Measurements from ENCODE around the gene CD86.

Gene CD86

DNA sequence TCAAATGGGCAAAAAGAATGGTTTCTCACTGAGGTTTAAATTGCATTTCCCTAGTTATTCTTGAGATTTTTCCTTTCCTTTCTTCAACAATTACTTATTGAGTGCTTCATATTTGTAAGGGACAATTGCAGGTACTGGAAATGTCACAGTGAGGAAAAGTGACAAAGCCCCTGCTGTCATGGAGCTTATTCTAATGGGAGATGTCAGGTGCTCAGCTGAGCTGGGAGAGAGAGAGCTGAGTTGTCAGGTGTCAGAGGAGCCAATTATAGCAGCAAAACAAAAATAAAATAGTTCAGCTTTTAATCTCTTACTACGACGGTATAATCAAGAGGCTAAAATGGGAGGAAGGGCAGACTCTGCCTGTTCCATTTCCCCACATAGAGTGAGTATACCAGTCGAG, 42.0 kb downstream of the CD86 start:
- no peak overlapping the region for H3K4me3 ChIP-seq (ENCODE audit: low read depth in 1 of 2, low read length in 2 of 2)
- H3K9me3 ChIP-seq (ENCODE audit: low read length): no peaks in the 10 kb centered on the region

DNA sequence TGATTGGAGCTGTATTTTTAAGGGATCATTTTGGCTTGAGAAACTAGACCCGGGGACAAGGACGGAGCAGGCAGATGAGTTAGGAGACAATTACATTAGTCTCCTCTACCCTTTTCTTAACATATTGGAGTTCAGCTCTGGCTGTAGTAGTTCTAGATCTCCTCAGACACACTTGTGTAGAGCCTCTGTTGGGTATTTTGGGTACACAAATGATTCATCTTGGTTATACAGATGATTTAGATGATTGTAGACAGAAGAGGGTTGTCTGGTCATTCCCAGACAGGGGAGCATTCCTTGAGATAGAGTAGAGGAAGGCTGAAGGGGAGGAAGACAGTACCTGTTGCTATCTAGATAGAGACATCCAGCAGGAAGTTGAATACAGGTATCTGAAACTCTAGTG, 43.4 kb downstream of the CD86 start:
- no peak overlapping the region for H3K9ac ChIP-seq (ENCODE audit: low read length)
- no peaks in the 10 kb centered on the region for H3K4me1 ChIP-seq (ENCODE audit: insufficient read depth, low read length)
- H3K36me3 ChIP-seq (ENCODE audit: insufficient read depth, low read length): no peaks in the 10 kb centered on the region
- no peaks in the 10 kb centered on the region for H3K27me3 ChIP-seq (ENCODE audit: control insufficient read depth in 1 of 2, insufficient read depth in 2 of 2, low read length in 2 of 2)
- no peak overlapping the region for H3K4me3 ChIP-seq (ENCODE audit: low read depth in 1 of 2, low read length in 2 of 2)
- no peak overlapping the region for H3K27ac ChIP-seq (ENCODE audit: low read depth, low read length)
- no peaks in the 10 kb centered on the region for H3K9me3 ChIP-seq (ENCODE audit: low read length)

More for the DNA sequence above, 42.0 kb downstream of the CD86 start:
- no peaks in the 10 kb centered on the region for H3K27me3 ChIP-seq (ENCODE audit: control insufficient read depth in 1 of 2, insufficient read depth in 2 of 2, low read length in 2 of 2)
- no peak overlapping the region for H3K9ac ChIP-seq (ENCODE audit: low read length)
- no peak overlapping the region for H3K27ac ChIP-seq (ENCODE audit: low read depth, low read length)
- H3K36me3 ChIP-seq (ENCODE audit: insufficient read depth, low read length): no peaks in the 10 kb centered on the region
- no peaks in the 10 kb centered on the region for H3K4me1 ChIP-seq (ENCODE audit: insufficient read depth, low read length)

DNA sequence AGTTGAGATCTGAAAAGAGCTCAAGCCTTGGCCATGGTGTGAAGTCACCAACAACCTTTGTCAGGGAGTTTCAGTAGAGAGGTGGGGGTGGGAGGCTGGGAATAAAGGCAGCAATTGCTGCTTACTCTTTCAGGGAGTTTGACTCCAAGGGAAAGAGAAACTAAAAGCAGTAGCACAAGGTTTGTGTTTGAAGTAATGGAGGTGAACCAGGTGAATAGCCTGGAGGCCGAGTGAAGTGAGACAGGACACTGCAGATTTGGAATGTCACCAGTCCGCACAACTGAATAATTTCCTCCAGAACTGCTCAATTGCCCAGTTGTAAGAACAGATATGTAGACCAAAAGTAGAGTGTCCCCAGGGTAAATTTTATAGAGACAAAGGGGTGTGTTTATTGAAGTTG, 44.1 kb downstream of the CD86 start:
- H3K4me3 ChIP-seq (ENCODE audit: low read depth in 1 of 2, low read length in 2 of 2): no peak overlapping the region
- no peaks in the 10 kb centered on the region for H3K9me3 ChIP-seq (ENCODE audit: low read length)
- no peaks in the 10 kb centered on the region for H3K36me3 ChIP-seq (ENCODE audit: insufficient read depth, low read length)
- no peaks in the 10 kb centered on the region for H3K4me1 ChIP-seq (ENCODE audit: insufficient read depth, low read length)
- H3K27ac ChIP-seq (ENCODE audit: low read depth, low read length): no peak overlapping the region
- no peak overlapping the region for H3K9ac ChIP-seq (ENCODE audit: low read length)
- H3K27me3 ChIP-seq (ENCODE audit: control insufficient read depth in 1 of 2, insufficient read depth in 2 of 2, low read length in 2 of 2): no peaks in the 10 kb centered on the region

DNA sequence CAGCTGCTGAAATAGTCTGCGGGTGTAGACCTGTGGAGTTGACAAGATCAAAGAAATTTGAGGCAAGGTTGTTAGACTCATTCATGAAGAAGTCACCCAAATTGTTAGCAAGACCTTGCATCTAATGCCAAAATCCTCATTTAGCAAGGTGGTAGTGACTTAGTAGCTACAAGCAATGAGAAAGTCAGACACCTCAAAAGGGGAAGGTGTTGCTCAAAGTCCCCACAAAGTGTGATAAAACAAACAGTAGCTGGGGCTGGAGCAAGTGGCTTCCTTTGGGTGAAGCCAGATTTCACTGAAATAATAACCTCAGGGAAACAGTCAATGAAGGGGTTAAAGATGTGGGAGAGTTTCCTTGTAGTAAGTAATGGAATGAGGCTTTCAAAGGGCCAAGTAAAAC, 44.9 kb downstream of the CD86 start:
- H3K9ac ChIP-seq (ENCODE audit: low read length): no peak overlapping the region
- no peak overlapping the region for H3K27ac ChIP-seq (ENCODE audit: low read depth, low read length)
- no peaks in the 10 kb centered on the region for H3K36me3 ChIP-seq (ENCODE audit: insufficient read depth, low read length)
- no peak overlapping the region for H3K4me3 ChIP-seq (ENCODE audit: low read depth in 1 of 2, low read length in 2 of 2)
- H3K27me3 ChIP-seq (ENCODE audit: control insufficient read depth in 1 of 2, insufficient read depth in 2 of 2, low read length in 2 of 2): no peaks in the 10 kb centered on the region
- H3K4me1 ChIP-seq (ENCODE audit: insufficient read depth, low read length): no peaks in the 10 kb centered on the region
- no peaks in the 10 kb centered on the region for H3K9me3 ChIP-seq (ENCODE audit: low read length)

DNA sequence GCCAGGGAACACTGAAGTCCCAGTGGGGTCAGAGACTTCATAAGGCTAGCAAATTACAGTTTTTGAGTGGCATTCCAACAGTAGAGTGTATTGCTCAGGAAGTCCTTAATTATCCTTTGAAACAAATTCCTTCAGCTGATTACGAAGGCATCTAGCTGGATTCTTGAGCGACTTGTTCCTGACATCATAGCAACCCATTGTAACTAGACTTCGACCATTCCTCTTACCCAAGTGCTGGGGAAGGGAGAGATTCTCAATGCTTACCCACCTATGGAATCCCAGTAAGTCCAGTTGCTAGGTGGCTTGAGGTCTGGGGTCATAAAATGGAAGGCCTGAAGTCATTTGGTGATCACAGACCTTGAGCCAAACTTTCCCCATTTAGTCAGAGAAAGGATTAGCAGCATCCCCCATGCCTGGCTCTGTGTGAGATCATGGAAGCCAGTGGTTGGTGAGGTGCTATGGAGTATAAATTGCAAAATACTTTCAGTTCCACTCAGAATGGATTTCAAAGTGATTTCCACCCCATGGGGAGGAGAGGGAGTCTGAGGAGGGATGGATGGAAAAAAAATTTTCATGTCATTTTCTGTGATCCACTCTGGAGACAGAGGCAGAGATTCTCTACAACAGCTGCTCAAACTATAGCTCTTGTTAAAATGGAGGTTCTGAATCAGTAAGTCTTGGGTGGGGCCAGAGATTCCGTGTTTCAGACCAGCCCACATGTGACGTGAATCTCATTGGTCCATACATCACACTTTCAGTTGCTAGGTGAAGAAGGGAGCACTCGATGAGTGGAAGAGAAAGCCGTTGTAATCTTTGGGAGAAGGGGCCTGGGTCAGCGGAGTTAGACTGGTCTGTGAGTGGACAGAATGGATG, 45.7 kb downstream of the CD86 start:
- Histone ChIP-seq H3K27me3 (ENCODE audit: control insufficient read depth in 1 of 2, insufficient read depth in 2 of 2, low read length in 2 of 2) (no peaks in the 10 kb centered on the region), H3K36me3 (ENCODE audit: insufficient read depth, low read length) (no peaks in the 10 kb centered on the region), H3K9ac (ENCODE audit: low read length) (no peak overlapping the region), H3K27ac (ENCODE audit: low read depth, low read length) (no peak overlapping the region), H3K4me3 (ENCODE audit: low read depth in 1 of 2, low read length in 2 of 2) (no peak overlapping the region), H3K4me1 (ENCODE audit: insufficient read depth, low read length) (no peaks in the 10 kb centered on the region), H3K9me3 (ENCODE audit: low read length) (no peaks in the 10 kb centered on the region)

DNA sequence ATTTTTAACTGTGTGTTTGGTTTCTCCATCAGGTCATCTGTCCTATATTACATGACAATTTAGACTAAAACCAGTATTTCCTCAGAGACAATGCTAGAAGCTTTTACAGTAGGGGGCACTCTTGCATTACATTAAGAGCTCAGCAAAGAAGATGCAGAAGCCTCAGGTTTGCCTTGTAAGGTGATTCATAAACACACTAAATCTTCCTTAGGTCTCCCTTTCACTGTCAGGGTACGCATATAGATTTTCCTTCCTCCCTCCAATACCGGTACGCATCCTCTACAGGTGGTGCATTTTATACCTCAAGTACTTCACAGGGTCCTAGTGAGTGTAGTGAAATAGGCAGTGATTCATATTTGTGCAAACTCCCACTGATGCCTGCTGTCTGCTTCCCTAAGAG, 46.5 kb downstream of the CD86 start:
- Histone ChIP-seq H3K9ac (ENCODE audit: low read length) (no peak overlapping the region), H3K27ac (ENCODE audit: low read depth, low read length) (no peak overlapping the region), H3K4me3 (ENCODE audit: low read depth in 1 of 2, low read length in 2 of 2) (no peak overlapping the region), H3K9me3 (ENCODE audit: low read length) (no peaks in the 10 kb centered on the region), H3K36me3 (ENCODE audit: insufficient read depth, low read length) (no peaks in the 10 kb centered on the region), H3K4me1 (ENCODE audit: insufficient read depth, low read length) (no peaks in the 10 kb centered on the region), H3K27me3 (ENCODE audit: control insufficient read depth in 1 of 2, insufficient read depth in 2 of 2, low read length in 2 of 2) (no peaks in the 10 kb centered on the region)

DNA sequence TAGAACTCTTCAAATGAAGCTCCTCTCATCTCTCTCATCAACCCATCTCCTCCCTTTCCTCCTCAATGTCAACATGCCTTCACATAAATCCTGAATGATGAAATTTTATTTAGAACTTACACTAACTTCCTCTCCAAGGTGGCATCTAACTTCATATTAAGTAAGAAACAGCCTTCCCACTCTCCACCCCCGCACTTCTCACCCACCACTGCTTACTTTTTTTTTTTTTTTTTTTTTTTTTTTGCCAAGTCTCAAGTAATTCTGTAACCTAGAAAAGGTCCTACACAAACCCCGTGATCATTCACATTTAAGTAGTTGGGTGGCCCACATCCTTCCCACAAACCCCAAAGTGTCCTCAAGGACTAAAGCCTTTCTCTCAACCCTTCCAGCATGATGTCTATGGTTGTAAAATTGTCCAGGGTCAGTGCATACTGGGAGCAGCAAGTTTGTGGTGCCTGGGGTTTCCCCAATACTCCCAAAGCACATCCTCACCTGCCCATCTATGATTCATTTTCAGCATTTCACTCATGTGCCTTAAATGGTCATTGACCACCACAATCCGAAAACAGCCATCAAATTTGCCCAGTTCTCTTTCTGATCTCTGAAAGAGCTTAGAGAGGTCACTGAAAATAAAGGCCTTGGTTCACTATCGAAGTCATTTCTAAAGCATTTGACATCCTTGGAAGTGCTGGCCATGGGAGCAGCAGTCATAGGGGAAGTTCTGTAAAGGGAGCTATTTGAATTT, 47.2 kb downstream of the CD86 start:
- Histone ChIP-seq H3K27ac (ENCODE audit: low read depth, low read length) (no peak overlapping the region), H3K36me3 (ENCODE audit: insufficient read depth, low read length) (no peaks in the 10 kb centered on the region), H3K4me1 (ENCODE audit: insufficient read depth, low read length) (no peaks in the 10 kb centered on the region), H3K9ac (ENCODE audit: low read length) (no peak overlapping the region), H3K27me3 (ENCODE audit: control insufficient read depth in 1 of 2, insufficient read depth in 2 of 2, low read length in 2 of 2) (no peaks in the 10 kb centered on the region), H3K9me3 (ENCODE audit: low read length) (no peaks in the 10 kb centered on the region), H3K4me3 (ENCODE audit: low read depth in 1 of 2, low read length in 2 of 2) (no peak overlapping the region)

DNA sequence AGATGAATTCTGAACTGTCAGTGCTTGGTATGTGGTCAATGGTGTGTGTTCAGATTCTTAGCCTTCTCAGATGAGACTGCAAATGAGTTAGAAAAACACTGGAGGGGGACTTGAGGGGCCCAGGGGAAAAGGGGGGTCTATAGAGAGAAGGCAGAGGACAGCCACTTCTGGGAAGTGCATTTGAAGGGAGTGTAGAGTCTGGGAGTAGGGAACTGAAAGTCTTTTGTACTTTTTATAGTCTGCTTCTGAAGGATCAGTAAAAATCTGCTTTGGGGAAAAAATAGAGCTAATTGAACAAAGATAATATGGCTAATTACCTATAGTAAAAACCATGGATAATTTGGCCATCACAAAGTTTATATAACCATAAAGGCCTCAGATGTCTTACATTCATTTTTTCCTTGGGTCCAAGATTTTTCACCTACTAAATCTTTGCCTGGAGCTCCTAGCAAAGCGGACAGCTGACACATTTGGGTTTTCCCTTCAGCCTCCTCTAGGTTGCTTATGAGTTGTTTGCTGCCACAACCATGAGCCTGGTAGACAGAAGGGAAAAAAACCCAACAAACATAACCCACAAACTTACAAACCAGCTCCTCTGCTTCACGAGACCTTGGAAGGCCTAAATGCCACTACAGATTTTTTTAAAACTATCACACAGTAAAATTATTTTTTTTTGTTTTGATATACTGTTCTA, 48.8 kb downstream of the CD86 start:
- Histone ChIP-seq H3K4me3 (ENCODE audit: low read depth in 1 of 2, low read length in 2 of 2) (no peak overlapping the region), H3K36me3 (ENCODE audit: insufficient read depth, low read length) (no peaks in the 10 kb centered on the region), H3K4me1 (ENCODE audit: insufficient read depth, low read length) (no peaks in the 10 kb centered on the region), H3K9ac (ENCODE audit: low read length) (no peak overlapping the region), H3K27ac (ENCODE audit: low read depth, low read length) (no peak overlapping the region), H3K27me3 (ENCODE audit: control insufficient read depth in 1 of 2, insufficient read depth in 2 of 2, low read length in 2 of 2) (no peaks in the 10 kb centered on the region), H3K9me3 (ENCODE audit: low read length) (no peaks in the 10 kb centered on the region)

DNA sequence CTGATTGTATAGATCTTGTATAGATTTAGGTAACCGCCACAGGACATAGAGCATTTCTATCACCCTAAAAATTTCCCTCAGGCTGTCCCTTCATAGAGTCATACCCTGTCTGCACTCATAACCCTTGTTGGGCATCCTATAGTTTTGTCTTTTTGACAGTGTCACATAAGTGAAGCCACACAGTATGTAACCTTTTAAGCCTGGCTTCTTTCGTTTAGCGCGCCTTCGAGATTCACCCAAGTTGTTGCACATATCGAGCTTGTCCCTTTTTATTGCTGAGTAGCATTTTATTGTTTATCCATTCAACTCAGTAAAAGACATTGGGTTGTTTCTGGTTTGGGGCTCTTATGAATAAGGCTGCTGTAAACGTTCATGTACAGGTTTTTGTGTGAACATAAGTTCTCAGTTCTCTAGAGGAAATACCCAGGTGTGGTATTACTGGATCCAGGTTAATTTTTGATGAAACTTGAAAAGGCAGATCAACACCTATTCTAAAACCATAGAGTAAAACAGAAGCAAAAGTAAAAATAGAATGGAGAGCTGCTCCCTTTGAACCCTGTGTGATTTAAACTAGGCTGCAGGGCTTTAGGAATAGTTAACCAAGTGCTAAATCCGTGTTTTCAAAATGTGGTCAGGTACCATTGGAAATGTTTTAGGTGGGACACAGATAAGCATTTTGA, 49.5 kb downstream of the CD86 start:
- Histone ChIP-seq H3K9me3 (ENCODE audit: low read length) (no peaks in the 10 kb centered on the region), H3K27ac (ENCODE audit: low read depth, low read length) (no peak overlapping the region), H3K27me3 (ENCODE audit: control insufficient read depth in 1 of 2, insufficient read depth in 2 of 2, low read length in 2 of 2) (no peaks in the 10 kb centered on the region), H3K4me3 (ENCODE audit: low read depth in 1 of 2, low read length in 2 of 2) (no peak overlapping the region), H3K9ac (ENCODE audit: low read length) (no peak overlapping the region), H3K4me1 (ENCODE audit: insufficient read depth, low read length) (no peaks in the 10 kb centered on the region), H3K36me3 (ENCODE audit: insufficient read depth, low read length) (no peaks in the 10 kb centered on the region)

DNA sequence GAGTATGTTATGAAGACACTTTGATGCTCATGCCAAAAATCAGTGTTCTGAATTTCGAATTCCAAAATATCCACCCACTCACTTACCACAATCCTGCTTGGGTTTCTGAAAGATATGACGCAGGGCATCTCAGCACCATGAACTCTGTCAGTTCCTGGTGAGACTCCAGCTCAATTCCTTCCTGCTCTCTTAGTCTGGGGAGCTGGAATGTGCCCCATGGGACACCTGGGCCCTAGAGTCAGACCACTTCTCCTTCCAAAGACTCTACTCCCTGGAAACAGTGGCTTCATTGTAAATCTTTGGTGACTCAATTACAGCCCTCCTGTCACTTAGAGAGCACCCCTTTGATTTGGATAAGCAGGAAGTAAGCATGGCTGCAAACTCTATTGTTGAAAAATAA, 50.5 kb downstream of the CD86 start:
- Histone ChIP-seq H3K27ac (ENCODE audit: low read depth, low read length) (no peak overlapping the region), H3K9me3 (ENCODE audit: low read length) (no peaks in the 10 kb centered on the region), H3K9ac (ENCODE audit: low read length) (no peak overlapping the region), H3K36me3 (ENCODE audit: insufficient read depth, low read length) (no peaks in the 10 kb centered on the region), H3K4me3 (ENCODE audit: low read depth in 1 of 2, low read length in 2 of 2) (no peak overlapping the region), H3K27me3 (ENCODE audit: control insufficient read depth in 1 of 2, insufficient read depth in 2 of 2, low read length in 2 of 2) (no peaks in the 10 kb centered on the region), H3K4me1 (ENCODE audit: insufficient read depth, low read length) (no peaks in the 10 kb centered on the region)

DNA sequence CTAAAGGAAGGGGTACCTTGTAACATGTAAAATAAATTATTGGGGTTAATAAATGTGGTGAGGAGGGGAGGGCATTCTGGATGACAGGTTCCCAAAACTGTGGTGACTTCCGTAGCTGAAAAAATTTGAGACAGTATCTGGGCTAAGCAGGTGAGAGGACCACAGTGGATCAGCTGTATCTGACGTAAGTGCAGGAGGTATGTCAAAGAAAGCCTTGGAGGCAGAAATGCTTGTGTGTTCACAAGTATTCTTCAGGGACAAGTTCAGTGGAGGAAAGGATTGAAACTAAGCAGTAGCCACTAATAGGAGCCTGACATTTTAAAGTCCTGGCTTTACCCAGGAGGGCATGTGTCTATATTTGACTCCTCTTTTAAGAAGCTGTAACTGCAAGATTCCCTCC, 52.0 kb downstream of the CD86 start:
- H3K9ac ChIP-seq (ENCODE audit: low read length): no peak overlapping the region
- no peaks in the 10 kb centered on the region for H3K4me1 ChIP-seq (ENCODE audit: insufficient read depth, low read length)
- no peaks in the 10 kb centered on the region for H3K36me3 ChIP-seq (ENCODE audit: insufficient read depth, low read length)
- no peak overlapping the region for H3K27ac ChIP-seq (ENCODE audit: low read depth, low read length)
- no peaks in the 10 kb centered on the region for H3K9me3 ChIP-seq (ENCODE audit: low read length)
- H3K4me3 ChIP-seq (ENCODE audit: low read depth in 1 of 2, low read length in 2 of 2): no peak overlapping the region
- no peaks in the 10 kb centered on the region for H3K27me3 ChIP-seq (ENCODE audit: control insufficient read depth in 1 of 2, insufficient read depth in 2 of 2, low read length in 2 of 2)
